Heart right ventricle (tissue), 16 donors: Measurements from ENCODE around the gene UST. TPM values are rescaled to one million over a fixed set of nuclear protein-coding genes. Genes with fewer than 3 reads are reported as not detected.
"Not testable (repeated sequence)": the region's sequence is repeated elsewhere in the genome, so short reads cannot be mapped to it uniquely, and the experiment has no call there.

ENCODE experiments used
- ATAC-seq, 8 donors: fragments of 200-7000 bp; cut with Tn5 transposase; one replicate each; pipeline ENCODE4 v1.9.1; 2020; ENCODE audit warnings: mild to moderate bottlenecking in 8 of 8, moderate library complexity in 8 of 8, moderate number of reproducible peaks in 1 of 8
- DNase-seq, 2 donors: peaks; one replicate each; pipeline ENCODE4 v3.0.0-alpha.2; 2020
- H3K27ac ChIP-seq, 10 donors: fragments of 200-600 bp; sonication (generic) in 2 of 10; one replicate each; pipeline versions ENCODE4 v1.5.0 to v1.8.0; 2020 to 2022; ENCODE audit warnings: mild to moderate bottlenecking in 3 of 10
- H3K27me3 ChIP-seq, 7 donors: fragments of 200-600 bp; one replicate each; pipeline ENCODE4 v1.8.0; 2021 to 2022; ENCODE audit warnings: mild to moderate bottlenecking in 2 of 7
- H3K36me3 ChIP-seq, 9 donors: fragments of 200-600 bp; sonication (generic) in 1 of 9; one replicate each; pipeline versions ENCODE4 v1.5.0 to v1.8.0; 2020 to 2022; ENCODE audit warnings: mild to moderate bottlenecking in 2 of 9
- H3K4me1 ChIP-seq, 9 donors: fragments of 200-600 bp; sonication (generic) in 1 of 9; one replicate each; pipeline versions ENCODE4 v1.5.0 to v1.8.0; 2020 to 2022; ENCODE audit warnings: mild to moderate bottlenecking in 4 of 9
- H3K4me3 ChIP-seq, 10 donors: fragments of 200-600 bp; sonication (generic) in 2 of 10; one replicate each; pipeline versions ENCODE4 v1.5.0 to v1.8.0; 2020 to 2022; ENCODE audit warnings: mild to moderate bottlenecking in 7 of 10, moderate library complexity in 2 of 10
- H3K9me3 ChIP-seq, 11 donors: fragments of 200-600 bp in 10 of 11; sonication (generic) in 2 of 11; one replicate each; pipeline versions ENCODE4 v1.5.0 to v1.8.0; 2013 to 2022; ENCODE audit warnings: mild to moderate bottlenecking in 2 of 11, control low read depth in 1 of 11, moderate library complexity in 1 of 11
- CTCF ChIP-seq, 9 donors: fragments of 200-600 bp; sonication (generic) in 2 of 9; IDR thresholded peaks; one replicate each; pipeline versions ENCODE4 v1.5.0 to v1.8.0; 2021 to 2022; ENCODE audit warnings: antibody characterized with exemption in 9 of 9, mild to moderate bottlenecking in 5 of 9, moderate library complexity in 1 of 9
- WGBS, 2 donors: extraction: QIAGEN DNeasy Blood & Tissue Kit; methylation state at CpG; one replicate each; pipeline ENCODE4 v1.1.7; 2013; ENCODE audit warnings: inconsistent platforms in 1 of 2; 5-methylcytosine and 5-hydroxymethylcytosine counted together
- intact Hi-C, 10 donors: fragments of 100-400 bp; cut with DNase I; formaldehyde crosslinking; loops; one replicate each; pipeline versions ENCODE4 v1.11.1 to v1.14.2; 2022
- polyA plus RNA-seq, 2 donors: library from polyadenylated mRNA; stranded (reverse); fragments of 200-250 nt; gene quantifications; one replicate each; pipeline ENCODE4 v1.2.3, GENCODE V29; 2013
- total RNA-seq, 10 donors: library from RNA; stranded (reverse); fragmentation: NEBNext Ultra II Directional in 3 of 10; extraction: Animal tissue kit (Norgen Biotek cat#: 25700) in 3 of 10; gene quantifications; one replicate each; pipeline versions ENCODE4 v1.2.1 to v1.2.4, GENCODE V29; 2021 to 2023
- donor health status: Arrhythmogenic right ventricular cardiomyopathy.
- donor health status: ischemic (EF 13 %, LVEDD 7.1; RV severe dilation, severe dysfunction).
- donor health status: healthy with polysubstance abuse.
- donor health status: DM: no; HTN: yes; CAD: no.
- donor health status: DM: no; HTN: no; CAD: no.
- donor health status: ischemic (EF 25% LVEDD 6.9; RV normal size, moderate dysfunction).
- donor health status: ischemic (EF 25% LVEDD 5.7; RV mildly dilated, moderate dysfunction).
- donor health status: healthy.
- donor health status: DM: yes; HTN: yes; CAD: no.
- donor health status: Ischemic cardiomyopathy.
- donor health status: ischemic (EF 35%, LVEDD 5.7; RV mildly dilated, moderate dysfunction).
- donor health status: nonischemic (EF 11% LVEDD 7.7; RV severe dilation, severe dysfunction).
- donor health status: DM: yes; HTN: yes; CAD: no.
- donor health status: PGD.
- donor health status: ischemic (EF 29% LVEDD 5.4; RV normal size, mild dysfunction).
- donor health status: nonischemic (EF 23%, LVEDD 6.1; RV moderate dilation, normal function).

The UST gene
- total and polyA plus RNA-seq, 12 donors, result 1.6 to 4.1 (median 2.3) TPM

- peak in 1 of 9 donors; percentile 10 for TF ChIP-seq CTCF (IDR thresholded peaks at IDR 0.05)
- H3K36me3 ChIP-seq, result no peaks in the 10 kb centered on the region
- peak overlapping the region in 9 of 10 donors; percentile 71 to 88 (median 79) for H3K27ac ChIP-seq
- H3K4me1 ChIP-seq, result peaks cover 0 to 25% (median 17%) of the 10 kb centered on the region in 9 donors
- 0 to 1% methylated on average over 60 to 66 of the region's 66 CpGs for WGBS, 2 donors
- peak overlapping the region; percentile 58 to 92 (median 72) for H3K4me3 ChIP-seq
- peak; percentile 16 to 40 for DNase-seq
- H3K9me3 ChIP-seq, result no peaks in the 10 kb centered on the region
- peaks cover 0 to 57% (median 15%) of the 10 kb centered on the region in 7 donors for H3K27me3 ChIP-seq
- intact Hi-C loops, result loop anchor here (2.0 to 10.0 kb wide), 7 partner anchors 170 to 205 kb away; no protein-coding TSS in a partner anchor
- ATAC-seq, result peak; percentile 10 to 63 (median 26)
Observed at GRCh38 chr6:148747471-148748165, 788 bp downstream of the UST start.

- Histone ChIP-seq H3K4me3 (no peak overlapping the region), H3K27me3 (peaks cover 0 to 50% (median 15%) of the 10 kb centered on the region in 7 donors), H3K9me3 (no peaks in the 10 kb centered on the region), H3K27ac (no peak overlapping the region), H3K36me3 (no peaks in the 10 kb centered on the region), H3K4me1 (peaks cover 0 to 25% (median 17%) of the 10 kb centered on the region in 9 donors)
- DNase-seq (no peak), ATAC-seq (no peak)
- intact Hi-C loops, result loop anchor here in 7 of 10 donors (5.0 to 10.0 kb wide), 4 partner anchors 172 to 203 kb away; no protein-coding TSS in a partner anchor
- no peak for TF ChIP-seq CTCF (IDR thresholded peaks at IDR 0.05)
- 84 to 89% methylated on average over 1 of the region's 1 CpG for WGBS, 2 donors
Observed at GRCh38 chr6:148749674-148750073, 2.8 kb downstream of the UST start.

- no peak for TF ChIP-seq CTCF (IDR thresholded peaks at IDR 0.05)
- no peaks in the 10 kb centered on the region for H3K36me3 ChIP-seq
- H3K4me1 ChIP-seq, result peaks cover 0 to 21% (median 13%) of the 10 kb centered on the region in 9 donors
- WGBS, 2 donors, result 73 to 79% methylated on average over 13 of the region's 13 CpGs
- no peak overlapping the region for H3K4me3 ChIP-seq
- peak in 1 of 2 donors; percentile 25 for DNase-seq
- peak in 1 of 8 donors; percentile 18 for ATAC-seq
- no peak overlapping the region for H3K27ac ChIP-seq
- H3K9me3 ChIP-seq, result no peaks in the 10 kb centered on the region
- peaks cover 0 to 35% (median 12%) of the 10 kb centered on the region in 7 donors for H3K27me3 ChIP-seq
- intact Hi-C loops, result no loop called here
Observed at GRCh38 chr6:148750838-148751792, 4.3 kb downstream of the UST start.

GRCh38 chr6:148751793-148752170 is 5.0 kb downstream of the UST start:
- Histone ChIP-seq H3K4me1 (peaks cover 0 to 19% (median 10%) of the 10 kb centered on the region in 9 donors), H3K4me3 (no peak overlapping the region), H3K27ac (no peak overlapping the region), H3K27me3 (peaks cover 0 to 29% (median 9%) of the 10 kb centered on the region in 7 donors), H3K9me3 (no peaks in the 10 kb centered on the region), H3K36me3 (no peaks in the 10 kb centered on the region)
- ATAC-seq (no peak), DNase-seq (no peak)
- 85 to 90% methylated on average over 2 of the region's 2 CpGs for WGBS, 2 donors
- TF ChIP-seq CTCF (IDR thresholded peaks at IDR 0.05), result no peak
- intact Hi-C loops, result no loop called here

GRCh38 chr6:148755379-148755778 is 8.5 kb downstream of the UST start:
- WGBS, 2 donors, result 0 to 43% methylated on average over 1 of the region's 1 CpG
- intact Hi-C loops, result not testable (repeated sequence)

More at GRCh38 chr6:148755379-148755778, 8.5 kb downstream of the UST start:
- H3K9me3 ChIP-seq, H3K27me3 ChIP-seq, H3K27ac ChIP-seq, ATAC-seq, DNase-seq, H3K36me3 ChIP-seq, H3K4me3 ChIP-seq: not testable (repeated sequence)
- H3K4me1 ChIP-seq, result peaks cover 0 to 26% (median 5%) of the 10 kb centered on the region in 9 donors
